ENCODE results near the gene TFB1M.

Gene TFB1M

GRCh38 chr6:155292711-155293110 lies 21.6 kb downstream of the TFB1M start:
- DNase-seq: no peak

GRCh38 chr6:155291291-155291690 lies 23.0 kb downstream of the TFB1M start:
- no peak for DNase-seq

GRCh38 chr6:155290491-155290890 lies 23.8 kb downstream of the TFB1M start:
- DNase-seq: no peak

- DNase-seq: no peak
These were observed 26.5 kb downstream of the TFB1M start for GRCh38 chr6:155287762-155288161.

GRCh38 chr6:155284775-155285174 lies 29.5 kb downstream of the TFB1M start:
- DNase-seq: no peak

GRCh38 chr6:155278319-155279049 lies 35.8 kb downstream of the TFB1M start:
- no peak for DNase-seq

- DNase-seq: no peak
These were observed 37.6 kb downstream of the TFB1M start for GRCh38 chr6:155276638-155277037.

- no peak for DNase-seq
These were observed 38.3 kb downstream of the TFB1M start for GRCh38 chr6:155275808-155276480.

- no peak for DNase-seq
These were observed 39.8 kb downstream of the TFB1M start for GRCh38 chr6:155274533-155274932.

- no peak for DNase-seq
These were observed 40.2 kb downstream of the TFB1M start for GRCh38 chr6:155274106-155274505.

GRCh38 chr6:155273431-155273830 lies 40.9 kb downstream of the TFB1M start:
- DNase-seq: no peak

GRCh38 chr6:155272353-155273232 lies 41.7 kb downstream of the TFB1M start:
- DNase-seq: no peak

- no peak for DNase-seq
These were observed 43.1 kb downstream of the TFB1M start for GRCh38 chr6:155271145-155271544.

GRCh38 chr6:155270561-155271091 lies 43.7 kb downstream of the TFB1M start:
- no peak for DNase-seq

GRCh38 chr6:155269765-155270164 lies 44.5 kb downstream of the TFB1M start:
- no peak for DNase-seq

- DNase-seq: peak in 1 of 2 experiments; percentile 2
These were observed 46.0 kb downstream of the TFB1M start for GRCh38 chr6:155268088-155268867.

GRCh38 chr6:155267411-155267810 lies 46.9 kb downstream of the TFB1M start:
- no peak for DNase-seq

- DNase-seq: no peak
These were observed 48.3 kb downstream of the TFB1M start for GRCh38 chr6:155265843-155266535.

- no peak for DNase-seq
These were observed 49.5 kb downstream of the TFB1M start for GRCh38 chr6:155264693-155265320.

GRCh38 chr6:155263373-155264063 lies 50.8 kb downstream of the TFB1M start, which contains the start of gene CLDN20:
CLDN20 (plus strand) TSS chr6:155264013; CDS start chr6:155275720, 11,707 bp downstream.
- DNase-seq: no peak

GRCh38 chr6:155262655-155263054 lies 51.6 kb downstream of the TFB1M start:
- no peak for DNase-seq

Measured in activated CD4-positive, alpha-beta T cell treated with anti-CD3 and anti-CD28 coated beads, Interleukin-2, amount 50 U/mL, for 4 hours (primary cell).